SK-N-SH treated with all-trans-retinoic acid at 6 μM for 48 hours (cell line): ENCODE data around the gene DST.

Experiments
- ATAC-seq: fragments of 200-7000 bp; cut with Tn5 transposase; 3 replicates; pipeline ENCODE4 v1.9.1; 2020; ENCODE audit warnings: mild to moderate bottlenecking, moderate library complexity
- ARNTL ChIP-seq: fragments of 450-650 bp; formaldehyde crosslinking; IDR thresholded peaks from 2 replicates; pipeline ENCODE4 v1.5.0; 2020; ENCODE audit warnings: low read depth, mild to moderate bottlenecking, moderate library complexity, borderline replicate concordance
- BACH2 ChIP-seq: fragments of 250-450 bp; sonication (Bioruptor Pico); IDR thresholded peaks from 2 replicates; pipeline ENCODE4 v1.9.0; 2021; ENCODE audit warnings: mild to moderate bottlenecking, borderline replicate concordance
- CSDC2 ChIP-seq: fragments of 250-450 bp; sonication (Bioruptor Pico); IDR thresholded peaks from 2 replicates; pipeline ENCODE4 v1.5.0; 2020; ENCODE audit warnings: mild to moderate bottlenecking, moderate library complexity
- CSRNP3 ChIP-seq: fragments of 250-450 bp; sonication (Bioruptor Pico); IDR thresholded peaks from 2 replicates; pipeline ENCODE4 v1.5.1; 2021; ENCODE audit warnings: mild to moderate bottlenecking, moderate library complexity
- ESRRG ChIP-seq: fragments of 250-450 bp; sonication (Bioruptor Pico); IDR thresholded peaks from 2 replicates; pipeline ENCODE4 v1.6.1; 2021; ENCODE audit warnings: mild to moderate bottlenecking
- GLIS3 ChIP-seq: fragments of 250-450 bp; sonication (Bioruptor Pico); IDR thresholded peaks from 2 replicates; pipeline ENCODE4 v1.5.0; 2020; ENCODE audit warnings: mild to moderate bottlenecking, moderate library complexity
- ISL1 ChIP-seq: fragments of 250-450 bp; sonication (Bioruptor Pico); IDR thresholded peaks from 2 replicates; pipeline ENCODE4 v2.1.2; 2022; ENCODE audit warnings: mild to moderate bottlenecking, moderate library complexity
- OSR1 ChIP-seq: fragments of 250-450 bp; sonication (Bioruptor Pico); IDR thresholded peaks from 2 replicates; pipeline ENCODE4 v1.8.0; 2022; ENCODE audit warnings: moderate library complexity, mild to moderate bottlenecking, inconsistent platforms
- RARB ChIP-seq: fragments of 250-450 bp; sonication (Bioruptor Pico); IDR thresholded peaks from 2 replicates; pipeline ENCODE4 v1.8.0; 2021; ENCODE audit warnings: mild to moderate bottlenecking, moderate library complexity
- SNAI2 ChIP-seq: fragments of 250-450 bp; sonication (Bioruptor Pico); IDR thresholded peaks from 2 replicates; pipeline ENCODE4 v1.5.0; 2020; ENCODE audit warnings: mild to moderate bottlenecking, moderate library complexity
- TCF4 ChIP-seq: fragments of 250-450 bp; sonication (Bioruptor Pico); IDR thresholded peaks from 2 replicates; pipeline ENCODE4 v1.8.0; 2021; ENCODE audit warnings: mild to moderate bottlenecking, moderate library complexity, borderline replicate concordance
- TSHZ2 ChIP-seq: fragments of 250-450 bp; sonication (Bioruptor Pico); IDR thresholded peaks from 2 replicates; pipeline ENCODE4 v1.5.0; 2020; ENCODE audit warnings: mild to moderate bottlenecking, moderate library complexity
- ZFP3 ChIP-seq: fragments of 250-450 bp; sonication (Bioruptor Pico); IDR thresholded peaks from 2 replicates; pipeline ENCODE4 v1.5.0; 2020; ENCODE audit warnings: mild to moderate bottlenecking, moderate library complexity
- ZNF565 ChIP-seq: fragments of 450-650 bp; formaldehyde crosslinking; conservative IDR thresholded peaks from 2 replicates; pipeline ENCODE4 v1.5.0; 2020; ENCODE audit warnings: low read depth, mild to moderate bottlenecking, moderate library complexity
- ZNF70 ChIP-seq: fragments of 450-650 bp; formaldehyde crosslinking; IDR thresholded peaks from 2 replicates; pipeline ENCODE4 v1.5.0; 2020; ENCODE audit warnings: mild to moderate bottlenecking, moderate library complexity
- ZNF8 ChIP-seq: fragments of 450-650 bp; formaldehyde crosslinking; IDR thresholded peaks from 2 replicates; pipeline ENCODE4 v1.5.0; 2020; ENCODE audit warnings: mild to moderate bottlenecking, moderate library complexity
- TF ChIP-seq, protein P1 (sequence below): fragments of 250-450 bp; sonication (Bioruptor Pico); IDR thresholded peaks from 2 replicates; pipeline ENCODE4 v1.5.1; 2020; ENCODE audit warnings: low read depth, mild to moderate bottlenecking, moderate library complexity
- TF ChIP-seq, protein P2 (sequence below): fragments of 250-450 bp; sonication (Bioruptor Pico); IDR thresholded peaks from 2 replicates; pipeline ENCODE4 v1.8.0; 2021; ENCODE audit warnings: low read depth, mild to moderate bottlenecking, moderate library complexity, borderline replicate concordance
- TF ChIP-seq, protein P3 (sequence below): fragments of 250-450 bp; sonication (Bioruptor Pico); IDR thresholded peaks from 2 replicates; pipeline ENCODE4 v1.8.0; 2020; ENCODE audit warnings: mild to moderate bottlenecking, moderate library complexity, borderline replicate concordance

Gene DST

GRCh38 chr6:56434606-56435005 lies 208.1 kb downstream of the DST start:
- ATAC-seq, result no peak
- TF ChIP-seq ESRRG, result no peak
- no peak for TF ChIP-seq CSDC2 (CRISPR knock-in tag)
- TF ChIP-seq ZNF70 (CRISPR knock-in tag), result no peak
- TF ChIP-seq, protein P1, sequence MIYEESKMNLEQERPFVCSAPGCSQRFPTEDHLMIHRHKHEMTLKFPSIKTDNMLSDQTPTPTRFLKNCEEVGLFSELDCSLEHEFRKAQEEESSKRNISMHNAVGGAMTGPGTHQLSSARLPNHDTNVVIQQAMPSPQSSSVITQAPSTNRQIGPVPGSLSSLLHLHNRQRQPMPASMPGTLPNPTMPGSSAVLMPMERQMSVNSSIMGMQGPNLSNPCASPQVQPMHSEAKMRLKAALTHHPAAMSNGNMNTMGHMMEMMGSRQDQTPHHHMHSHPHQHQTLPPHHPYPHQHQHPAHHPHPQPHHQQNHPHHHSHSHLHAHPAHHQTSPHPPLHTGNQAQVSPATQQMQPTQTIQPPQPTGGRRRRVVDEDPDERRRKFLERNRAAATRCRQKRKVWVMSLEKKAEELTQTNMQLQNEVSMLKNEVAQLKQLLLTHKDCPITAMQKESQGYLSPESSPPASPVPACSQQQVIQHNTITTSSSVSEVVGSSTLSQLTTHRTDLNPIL (CRISPR knock-in tag), result no peak
- TF ChIP-seq GLIS3, result no peak
- TF ChIP-seq CSRNP3, result no peak
- TF ChIP-seq ZNF8 (CRISPR knock-in tag), result no peak
- TF ChIP-seq, protein P2, sequence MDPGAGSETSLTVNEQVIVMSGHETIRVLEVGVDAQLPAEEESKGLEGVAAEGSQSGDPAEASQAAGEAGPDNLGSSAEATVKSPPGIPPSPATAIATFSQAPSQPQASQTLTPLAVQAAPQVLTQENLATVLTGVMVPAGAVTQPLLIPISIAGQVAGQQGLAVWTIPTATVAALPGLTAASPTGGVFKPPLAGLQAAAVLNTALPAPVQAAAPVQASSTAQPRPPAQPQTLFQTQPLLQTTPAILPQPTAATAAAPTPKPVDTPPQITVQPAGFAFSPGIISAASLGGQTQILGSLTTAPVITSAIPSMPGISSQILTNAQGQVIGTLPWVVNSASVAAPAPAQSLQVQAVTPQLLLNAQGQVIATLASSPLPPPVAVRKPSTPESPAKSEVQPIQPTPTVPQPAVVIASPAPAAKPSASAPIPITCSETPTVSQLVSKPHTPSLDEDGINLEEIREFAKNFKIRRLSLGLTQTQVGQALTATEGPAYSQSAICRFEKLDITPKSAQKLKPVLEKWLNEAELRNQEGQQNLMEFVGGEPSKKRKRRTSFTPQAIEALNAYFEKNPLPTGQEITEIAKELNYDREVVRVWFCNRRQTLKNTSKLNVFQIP (CRISPR knock-in tag), result no peak
- TF ChIP-seq, protein P3, sequence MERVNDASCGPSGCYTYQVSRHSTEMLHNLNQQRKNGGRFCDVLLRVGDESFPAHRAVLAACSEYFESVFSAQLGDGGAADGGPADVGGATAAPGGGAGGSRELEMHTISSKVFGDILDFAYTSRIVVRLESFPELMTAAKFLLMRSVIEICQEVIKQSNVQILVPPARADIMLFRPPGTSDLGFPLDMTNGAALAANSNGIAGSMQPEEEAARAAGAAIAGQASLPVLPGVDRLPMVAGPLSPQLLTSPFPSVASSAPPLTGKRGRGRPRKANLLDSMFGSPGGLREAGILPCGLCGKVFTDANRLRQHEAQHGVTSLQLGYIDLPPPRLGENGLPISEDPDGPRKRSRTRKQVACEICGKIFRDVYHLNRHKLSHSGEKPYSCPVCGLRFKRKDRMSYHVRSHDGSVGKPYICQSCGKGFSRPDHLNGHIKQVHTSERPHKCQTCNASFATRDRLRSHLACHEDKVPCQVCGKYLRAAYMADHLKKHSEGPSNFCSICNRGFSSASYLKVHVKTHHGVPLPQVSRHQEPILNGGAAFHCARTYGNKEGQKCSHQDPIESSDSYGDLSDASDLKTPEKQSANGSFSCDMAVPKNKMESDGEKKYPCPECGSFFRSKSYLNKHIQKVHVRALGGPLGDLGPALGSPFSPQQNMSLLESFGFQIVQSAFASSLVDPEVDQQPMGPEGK (CRISPR knock-in tag), result no peak
- TF ChIP-seq BACH2 (CRISPR knock-in tag), result no peak
- no peak for TF ChIP-seq TCF4 (CRISPR knock-in tag)
- no peak for TF ChIP-seq TSHZ2 (CRISPR knock-in tag)
- no peak for TF ChIP-seq ZNF565 (CRISPR knock-in tag)
- no peak for TF ChIP-seq OSR1
- TF ChIP-seq SNAI2 (CRISPR knock-in tag), result no peak

DNA sequence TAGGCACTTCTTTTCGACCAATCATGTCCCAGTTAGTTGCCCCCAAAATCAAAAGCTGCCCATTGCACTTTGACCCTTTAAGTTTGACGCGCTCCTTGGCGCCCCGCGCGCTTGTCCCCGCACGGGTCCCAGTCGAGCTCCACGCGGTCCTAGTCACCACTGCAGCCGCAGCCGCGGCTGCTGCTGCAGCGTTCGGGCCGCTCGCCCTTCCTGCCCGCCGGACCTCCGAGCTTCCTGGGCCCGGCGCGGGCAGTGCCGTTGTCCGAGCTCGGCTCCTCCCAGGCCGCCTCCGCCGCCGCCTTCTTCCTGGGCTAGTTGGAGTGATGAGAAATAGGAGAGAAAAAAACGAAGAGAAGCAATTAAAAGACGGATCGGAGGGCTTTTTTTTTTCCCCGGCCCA lies 209.6 kb downstream of the DST start:
- ATAC-seq, result no peak
- no peak for TF ChIP-seq ISL1
- TF ChIP-seq ZNF70 (CRISPR knock-in tag), result no peak
- no peak for TF ChIP-seq GLIS3

GRCh38 chr6:56432194-56432593 lies 210.5 kb downstream of the DST start:
- TF ChIP-seq TCF4 (CRISPR knock-in tag), result no peak
- no peak for TF ChIP-seq RARB (CRISPR knock-in tag)
- TF ChIP-seq ZFP3, result no peak
- ATAC-seq, result no peak

- ATAC-seq, result no peak
- no peak for TF ChIP-seq ZNF70 (CRISPR knock-in tag)
- no peak for TF ChIP-seq SNAI2 (CRISPR knock-in tag)
- no peak for TF ChIP-seq TCF4 (CRISPR knock-in tag)
- TF ChIP-seq TSHZ2 (CRISPR knock-in tag), result no peak
- TF ChIP-seq, protein P2 (CRISPR knock-in tag), result no peak
- TF ChIP-seq RARB (CRISPR knock-in tag), result no peak
- TF ChIP-seq, protein P1 (CRISPR knock-in tag), result no peak
- no peak for TF ChIP-seq ARNTL (CRISPR knock-in tag)
Measured at GRCh38 chr6:56430629-56431600, 211.8 kb downstream of the DST start.
